Hematopoietic multipotent progenitor cell treated with erythropoietin and hydrocortisone succinate and interleukin-3 and kit ligand, for 4 days (in vitro differentiated cells): ENCODE data around the gene PTCH1.
A peak's percentile ranks its signal among the peaks of the same experiment; 100 is the strongest.

Experiments used
- DNase-seq: peaks from one replicate; pipeline ENCODE4 v3.0.0-alpha.2; 2015

Gene PTCH1

GRCh38 chr9:95516734-95517558, at the start of gene PTCH1:
TSS of gene PTCH1 (minus strand) at chr9:95516971.
- peak; percentile 6 for DNase-seq

DNA sequence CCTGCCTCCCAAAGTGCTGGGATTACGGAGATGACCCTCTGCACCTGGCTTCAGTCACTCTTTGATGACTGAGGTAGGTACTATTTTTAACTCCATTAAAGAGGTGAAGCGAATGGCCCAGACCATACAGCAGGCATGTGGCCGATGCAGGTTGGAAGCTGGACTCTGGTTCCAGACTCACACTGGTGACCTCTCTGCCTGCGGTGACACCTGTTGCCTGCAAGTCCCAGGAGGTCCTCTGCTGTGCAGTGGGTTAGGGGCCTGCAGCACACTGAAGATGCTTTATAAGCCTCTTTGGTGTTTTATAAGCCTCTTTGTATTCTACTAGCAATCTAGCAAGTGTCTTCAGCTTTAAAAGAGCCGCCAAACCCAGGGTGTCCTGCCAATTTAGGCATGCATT, 49.2 kb upstream of the PTCH1 start:
- no peak for DNase-seq

GRCh38 chr9:95561913-95562312, 45.1 kb upstream of the PTCH1 start:
- no peak for DNase-seq

GRCh38 chr9:95557142-95557541, 40.4 kb upstream of the PTCH1 start:
- no peak for DNase-seq

DNA sequence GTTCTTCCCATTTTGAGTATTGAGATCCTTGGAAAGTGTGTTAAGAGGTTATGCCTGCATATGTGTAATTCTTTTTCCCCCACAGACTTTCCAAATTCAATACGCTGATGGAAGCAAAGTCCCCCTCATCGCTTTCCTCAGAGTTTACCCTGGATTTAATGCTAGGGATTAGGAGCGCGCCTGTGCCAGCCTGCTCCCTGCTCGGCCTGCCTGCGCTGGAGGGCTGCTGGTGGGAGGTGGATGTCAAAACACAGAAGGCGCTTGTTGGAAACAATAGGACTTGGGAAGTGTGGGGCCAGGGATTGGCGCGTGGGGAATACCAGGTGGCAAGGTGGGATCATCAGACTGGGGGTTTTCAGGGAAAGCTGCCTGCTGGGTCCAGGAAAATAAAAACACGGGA, 39.8 kb upstream of the PTCH1 start:
- no peak for DNase-seq

GRCh38 chr9:95552814-95553546, 36.2 kb upstream of the PTCH1 start:
- DNase-seq = no peak

DNA sequence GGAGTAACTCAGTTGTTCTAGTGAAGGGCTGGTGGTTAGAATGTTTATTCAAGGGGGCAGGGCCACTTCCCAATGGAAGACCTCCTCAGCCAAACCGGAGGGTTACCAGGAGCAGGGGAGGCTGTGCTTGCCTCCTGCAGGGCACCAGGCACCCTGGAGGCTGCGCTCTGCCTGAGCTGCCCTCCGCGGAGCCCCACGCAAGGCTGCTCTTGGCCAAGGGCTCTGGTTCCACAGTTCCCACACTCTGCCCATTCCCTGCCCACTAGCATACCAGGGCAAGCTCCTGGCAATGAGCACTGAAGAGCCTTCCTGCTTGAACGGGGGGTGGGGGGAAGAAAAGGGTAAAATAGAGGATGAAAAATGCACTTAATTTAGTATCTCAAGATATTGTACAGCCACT, 35.5 kb upstream of the PTCH1 start:
- no peak for DNase-seq

GRCh38 chr9:95551406-95551805, 34.6 kb upstream of the PTCH1 start:
- no peak for DNase-seq

GRCh38 chr9:95545831-95546567, 29.2 kb upstream of the PTCH1 start:
- no peak for DNase-seq

DNA sequence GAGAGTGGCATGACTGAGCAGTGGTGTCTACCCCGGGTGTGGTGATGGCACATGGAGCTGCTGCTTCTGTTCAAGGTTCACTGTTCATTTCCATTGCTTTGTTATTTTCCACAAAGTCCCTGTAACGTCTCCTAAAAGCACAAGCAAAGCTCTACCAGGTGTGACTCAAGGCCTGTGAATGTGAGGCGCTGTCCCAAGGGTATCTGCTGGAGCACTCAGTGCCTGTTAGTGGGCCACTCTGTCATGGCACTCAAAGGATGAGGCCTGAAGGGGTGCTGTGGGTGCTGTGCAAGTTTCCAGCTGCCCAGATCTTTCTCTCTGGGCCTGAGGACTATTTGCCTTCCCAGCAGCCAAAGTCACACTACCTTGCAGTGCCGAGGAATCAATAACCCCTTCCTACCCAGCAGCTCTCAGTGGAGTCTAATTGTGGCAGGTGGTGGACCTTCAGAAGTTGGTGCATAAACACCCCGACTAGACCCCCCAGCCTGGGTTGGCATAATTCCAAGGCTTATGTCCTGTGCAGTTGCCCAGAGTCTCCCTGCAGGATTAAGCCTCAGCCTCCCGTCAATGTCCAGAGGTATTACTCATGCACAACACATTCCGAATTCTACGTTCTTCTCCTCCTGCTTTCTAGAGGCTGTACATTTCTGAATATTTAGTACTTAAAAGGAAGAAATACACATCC, 17.4 kb upstream of the PTCH1 start:
- no peak for DNase-seq

DNA sequence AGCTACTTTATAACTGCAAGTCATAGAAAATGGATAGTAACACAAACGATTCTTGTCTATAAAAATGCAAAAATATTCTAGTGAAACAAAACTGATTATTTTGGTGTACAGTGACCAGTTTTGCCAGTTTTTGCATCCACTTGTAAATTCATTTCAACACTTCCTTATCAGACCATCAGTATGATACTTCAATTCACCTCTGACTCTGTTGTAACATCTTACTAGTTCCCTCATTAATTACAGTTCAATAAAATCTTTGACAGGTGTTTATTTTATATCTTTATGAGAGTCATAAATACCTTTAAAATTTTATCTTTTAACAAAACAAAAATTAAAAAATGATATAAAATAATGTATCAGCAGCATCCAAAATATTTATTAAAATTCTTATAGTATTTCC, 13.1 kb upstream of the PTCH1 start:
- DNase-seq = no peak

- DNase-seq = no peak
Observed at GRCh38 chr9:95528908-95529502, 12.2 kb upstream of the PTCH1 start.

DNA sequence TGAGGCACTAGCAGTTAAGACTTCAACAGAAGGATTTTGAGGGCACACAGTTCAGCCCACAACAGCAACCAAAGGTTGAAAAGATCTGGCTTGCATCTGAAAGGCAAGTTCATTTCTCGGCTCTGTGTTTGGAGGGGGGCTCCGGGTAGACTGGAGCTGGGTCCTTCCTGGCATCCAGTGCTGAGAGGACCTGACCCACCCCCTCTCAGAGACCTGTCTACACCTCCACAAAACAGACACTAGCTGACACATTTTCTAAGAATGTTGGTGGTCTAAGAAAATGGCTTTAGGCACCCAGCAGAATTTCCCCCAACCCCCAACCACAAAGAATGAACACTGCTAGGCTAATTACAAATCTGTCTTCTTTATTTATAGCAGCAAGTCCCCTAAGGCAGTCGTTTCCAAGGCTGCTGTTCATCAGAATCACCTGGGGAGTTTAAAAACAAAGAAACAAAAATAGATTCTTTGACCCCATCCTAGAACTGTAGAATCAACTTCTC, 6.2 kb upstream of the PTCH1 start:
- no peak for DNase-seq

- no peak for DNase-seq
Observed at GRCh38 chr9:95521699-95522098, 4.9 kb upstream of the PTCH1 start.

GRCh38 chr9:95517559-95518425, 1.0 kb upstream of the PTCH1 start:
- DNase-seq = no peak

- peak; percentile 9 for DNase-seq
Observed at GRCh38 chr9:95516221-95516733, 494 bp downstream of the PTCH1 start.

GRCh38 chr9:95515272-95516113, 1.3 kb downstream of the PTCH1 start:
- no peak for DNase-seq

- DNase-seq = no peak
Observed at GRCh38 chr9:95514342-95514741, 2.4 kb downstream of the PTCH1 start.

GRCh38 chr9:95513711-95514110, 3.1 kb downstream of the PTCH1 start:
- no peak for DNase-seq

GRCh38 chr9:95512709-95513095, 4.1 kb downstream of the PTCH1 start:
- peak; percentile 52 for DNase-seq
